PC-9 (cell line): ENCODE measurements around the gene FAM47C.
"Not testable (repeated sequence)": the region's sequence is repeated elsewhere in the genome, so short reads cannot be mapped to it uniquely, and the experiment has no call there.

Experiments
- CTCF ChIP-seq: fragments of 200-600 bp; sonication (generic); conservative IDR thresholded peaks from 2 replicates; pipeline ENCODE4 v1.6.1; 2017; ENCODE audit warnings: mixed run types, antibody characterized with exemption, mild to moderate bottlenecking, moderate library complexity
- EZH2 ChIP-seq: fragments of 200-600 bp; sonication (generic); IDR thresholded peaks from 2 replicates; pipeline ENCODE4 v1.8.0; 2017; ENCODE audit warnings: antibody characterized with exemption, low read depth

GRCh38 chrX:37057572-37057971 lies 49.4 kb downstream of the FAM47C start:
- TF ChIP-seq CTCF, EZH2: not testable (repeated sequence)
